MM.1S (cell line): ENCODE data around the gene ZRANB2.

Experiments
- CTCF ChIP-seq: fragments of 300-600 bp; sonication (generic); IDR thresholded peaks from 2 replicates; pipeline ENCODE4 v1.5.1; 2016; ENCODE audit warnings: antibody characterized with exemption, low read length, mixed read lengths
- EZH2phosphoT487 ChIP-seq: fragments of 300-600 bp; sonication (generic); IDR thresholded peaks from 2 replicates; pipeline ENCODE4 v1.6.1; 2018; ENCODE audit warnings: antibody characterized with exemption, low read length

DNA sequence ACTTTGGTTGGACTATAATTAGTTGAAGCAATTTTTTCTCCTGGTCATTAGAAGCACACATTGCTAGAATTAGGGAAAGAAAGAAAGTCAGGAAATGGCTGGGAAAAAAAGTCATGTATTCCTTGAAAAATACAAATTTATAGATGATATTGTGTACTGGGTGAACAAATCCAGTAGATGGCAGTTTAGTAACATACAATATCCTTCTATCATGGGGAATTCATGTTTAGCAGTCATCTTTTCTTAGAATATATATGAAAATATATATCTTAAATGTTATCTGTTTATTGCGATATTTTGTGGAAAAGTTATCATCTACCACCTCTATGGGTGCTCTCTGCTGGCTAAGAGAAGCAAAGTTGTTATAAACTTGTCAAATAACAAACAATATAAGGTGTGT lies 13.1 kb upstream of the ZRANB2 start:
- TF ChIP-seq EZH2phosphoT487: no peak
- peak; percentile 14 for TF ChIP-seq CTCF
